ENCODE results near the gene TRAPPC2L.

Gene TRAPPC2L

GRCh38 chr16:88911946-88912310, 55.0 kb downstream of the TRAPPC2L start:
- DNase-seq = no peak
